Measurements from ENCODE around the gene RARB.

Gene RARB

DNA sequence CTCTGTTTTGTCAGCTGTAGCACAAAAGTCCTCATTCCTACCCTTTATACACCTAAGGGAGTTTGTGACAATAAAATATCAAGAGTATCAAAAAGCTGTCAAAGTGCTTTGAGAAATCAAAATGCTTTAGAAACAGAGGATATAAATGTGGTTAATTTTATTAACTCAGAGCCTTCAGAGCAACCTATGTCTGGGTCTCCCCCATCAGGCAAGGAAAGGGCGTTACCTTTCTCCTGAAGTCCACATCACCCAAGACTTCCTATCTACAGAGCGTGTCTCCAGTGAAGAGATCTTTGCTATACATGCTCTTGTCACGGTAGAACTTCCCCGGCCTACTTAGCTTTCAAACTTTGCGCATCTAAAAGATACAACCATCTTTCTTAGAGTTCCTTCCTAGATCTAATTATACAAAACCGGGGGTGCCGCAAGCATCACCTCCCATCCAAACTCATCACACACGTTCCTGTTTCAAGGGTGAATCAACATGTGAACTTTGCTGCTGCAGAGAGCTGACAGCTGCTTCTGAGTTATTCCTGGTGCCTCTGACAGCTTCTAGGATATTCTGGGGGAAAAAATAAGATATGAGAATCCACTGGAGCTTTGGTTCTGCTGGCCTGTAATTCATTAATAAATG lies 93.0 kb downstream of the RARB start:
- POLR2A ChIA-PET = no interaction called here
- CTCF ChIA-PET = no interaction called here
- no peaks in the 10 kb centered on the region for H3K9me3 ChIP-seq (ENCODE audit: control insufficient read depth, insufficient read depth, low read depth, low read length)

DNA sequence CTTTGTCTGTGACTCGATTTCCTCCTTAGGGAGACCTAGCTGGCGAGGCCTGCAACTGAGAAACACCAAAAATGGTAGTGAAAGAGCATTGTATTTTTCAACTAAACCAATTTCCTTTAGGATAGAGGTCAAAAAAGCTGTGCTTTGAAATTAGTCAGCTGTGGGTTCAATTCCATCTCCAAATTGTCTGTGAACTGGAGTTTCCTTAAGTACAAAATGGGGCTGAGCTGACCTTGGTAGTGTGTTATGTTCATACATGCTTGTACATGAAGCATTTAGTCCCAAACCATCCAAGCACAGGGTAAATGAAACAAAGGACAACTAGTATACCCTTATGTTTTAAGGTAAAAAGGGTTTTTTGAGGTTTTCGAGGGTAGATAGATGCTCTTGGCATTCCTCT lies 99.3 kb downstream of the RARB start:
- Histone ChIP-seq H3K9me3 (ENCODE audit: control insufficient read depth, insufficient read depth, low read depth, low read length) (no peaks in the 10 kb centered on the region), H3K27ac (ENCODE audit: extremely low read depth, low read depth, low read length) (no peak overlapping the region), H3K4me1 (ENCODE audit: control insufficient read depth, insufficient read depth, low read length) (no peaks in the 10 kb centered on the region), H3K36me3 (ENCODE audit: control insufficient read depth in 2 of 2, insufficient read depth in 1 of 2, low read length in 2 of 2) (no peaks in the 10 kb centered on the region), H3K4me3 (ENCODE audit: low read depth, low read length) (no peak overlapping the region)
- ChIA-PET POLR2A (no interaction called here), CTCF (no interaction called here)
- TF ChIP-seq ZNF76 (tag by site-specific recombination; IDR thresholded peaks at IDR 0.05; ENCODE audit: borderline replicate concordance, low read depth) (no peak), SP2 (tag by site-specific recombination; IDR thresholded peaks at IDR 0.05) (no peak), ZNF747 (tag by site-specific recombination; IDR thresholded peaks at IDR 0.05) (no peak), ZNF169 (tag by site-specific recombination; IDR thresholded peaks at IDR 0.05) (no peak), ZNF2 (tag by site-specific recombination; IDR thresholded peaks at IDR 0.05) (no peak), ZNF280C (tag by site-specific recombination; IDR thresholded peaks at IDR 0.05) (no peak), ZNF146 (tag by site-specific recombination; IDR thresholded peaks at IDR 0.05) (no peak), ZNF121 (tag by site-specific recombination; IDR thresholded peaks at IDR 0.05) (no peak)
- TF ChIP-seq, protein P1, sequence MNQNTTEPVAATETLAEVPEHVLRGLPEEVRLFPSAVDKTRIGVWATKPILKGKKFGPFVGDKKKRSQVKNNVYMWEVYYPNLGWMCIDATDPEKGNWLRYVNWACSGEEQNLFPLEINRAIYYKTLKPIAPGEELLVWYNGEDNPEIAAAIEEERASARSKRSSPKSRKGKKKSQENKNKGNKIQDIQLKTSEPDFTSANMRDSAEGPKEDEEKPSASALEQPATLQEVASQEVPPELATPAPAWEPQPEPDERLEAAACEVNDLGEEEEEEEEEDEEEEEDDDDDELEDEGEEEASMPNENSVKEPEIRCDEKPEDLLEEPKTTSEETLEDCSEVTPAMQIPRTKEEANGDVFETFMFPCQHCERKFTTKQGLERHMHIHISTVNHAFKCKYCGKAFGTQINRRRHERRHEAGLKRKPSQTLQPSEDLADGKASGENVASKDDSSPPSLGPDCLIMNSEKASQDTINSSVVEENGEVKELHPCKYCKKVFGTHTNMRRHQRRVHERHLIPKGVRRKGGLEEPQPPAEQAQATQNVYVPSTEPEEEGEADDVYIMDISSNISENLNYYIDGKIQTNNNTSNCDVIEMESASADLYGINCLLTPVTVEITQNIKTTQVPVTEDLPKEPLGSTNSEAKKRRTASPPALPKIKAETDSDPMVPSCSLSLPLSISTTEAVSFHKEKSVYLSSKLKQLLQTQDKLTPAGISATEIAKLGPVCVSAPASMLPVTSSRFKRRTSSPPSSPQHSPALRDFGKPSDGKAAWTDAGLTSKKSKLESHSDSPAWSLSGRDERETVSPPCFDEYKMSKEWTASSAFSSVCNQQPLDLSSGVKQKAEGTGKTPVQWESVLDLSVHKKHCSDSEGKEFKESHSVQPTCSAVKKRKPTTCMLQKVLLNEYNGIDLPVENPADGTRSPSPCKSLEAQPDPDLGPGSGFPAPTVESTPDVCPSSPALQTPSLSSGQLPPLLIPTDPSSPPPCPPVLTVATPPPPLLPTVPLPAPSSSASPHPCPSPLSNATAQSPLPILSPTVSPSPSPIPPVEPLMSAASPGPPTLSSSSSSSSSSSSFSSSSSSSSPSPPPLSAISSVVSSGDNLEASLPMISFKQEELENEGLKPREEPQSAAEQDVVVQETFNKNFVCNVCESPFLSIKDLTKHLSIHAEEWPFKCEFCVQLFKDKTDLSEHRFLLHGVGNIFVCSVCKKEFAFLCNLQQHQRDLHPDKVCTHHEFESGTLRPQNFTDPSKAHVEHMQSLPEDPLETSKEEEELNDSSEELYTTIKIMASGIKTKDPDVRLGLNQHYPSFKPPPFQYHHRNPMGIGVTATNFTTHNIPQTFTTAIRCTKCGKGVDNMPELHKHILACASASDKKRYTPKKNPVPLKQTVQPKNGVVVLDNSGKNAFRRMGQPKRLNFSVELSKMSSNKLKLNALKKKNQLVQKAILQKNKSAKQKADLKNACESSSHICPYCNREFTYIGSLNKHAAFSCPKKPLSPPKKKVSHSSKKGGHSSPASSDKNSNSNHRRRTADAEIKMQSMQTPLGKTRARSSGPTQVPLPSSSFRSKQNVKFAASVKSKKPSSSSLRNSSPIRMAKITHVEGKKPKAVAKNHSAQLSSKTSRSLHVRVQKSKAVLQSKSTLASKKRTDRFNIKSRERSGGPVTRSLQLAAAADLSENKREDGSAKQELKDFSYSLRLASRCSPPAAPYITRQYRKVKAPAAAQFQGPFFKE (tag by site-specific recombination; IDR thresholded peaks at IDR 0.05; ENCODE audit: borderline replicate concordance) = no peak

More for the DNA sequence above, 93.0 kb downstream of the RARB start:
- TF ChIP-seq ZBTB21 (tag by site-specific recombination; IDR thresholded peaks at IDR 0.05) (no peak), PRDM1 (tag by site-specific recombination; IDR thresholded peaks at IDR 0.05) (no peak), ZNF791 (tag by site-specific recombination; IDR thresholded peaks at IDR 0.05) (no peak), ZNF610 (tag by site-specific recombination; IDR thresholded peaks at IDR 0.05; ENCODE audit: borderline replicate concordance) (no peak), ZNF48 (tag by site-specific recombination; IDR thresholded peaks at IDR 0.05) (no peak), GLIS2 (tag by site-specific recombination; IDR thresholded peaks at IDR 0.05) (no peak), ZNF404 (tag by site-specific recombination; IDR thresholded peaks at IDR 0.05) (no peak), SP3 (tag by site-specific recombination; IDR thresholded peaks at IDR 0.05) (no peak), ZNF366 (tag by site-specific recombination; conservative IDR thresholded peaks at IDR 0.05) (no peak)
- TF ChIP-seq, protein P2, sequence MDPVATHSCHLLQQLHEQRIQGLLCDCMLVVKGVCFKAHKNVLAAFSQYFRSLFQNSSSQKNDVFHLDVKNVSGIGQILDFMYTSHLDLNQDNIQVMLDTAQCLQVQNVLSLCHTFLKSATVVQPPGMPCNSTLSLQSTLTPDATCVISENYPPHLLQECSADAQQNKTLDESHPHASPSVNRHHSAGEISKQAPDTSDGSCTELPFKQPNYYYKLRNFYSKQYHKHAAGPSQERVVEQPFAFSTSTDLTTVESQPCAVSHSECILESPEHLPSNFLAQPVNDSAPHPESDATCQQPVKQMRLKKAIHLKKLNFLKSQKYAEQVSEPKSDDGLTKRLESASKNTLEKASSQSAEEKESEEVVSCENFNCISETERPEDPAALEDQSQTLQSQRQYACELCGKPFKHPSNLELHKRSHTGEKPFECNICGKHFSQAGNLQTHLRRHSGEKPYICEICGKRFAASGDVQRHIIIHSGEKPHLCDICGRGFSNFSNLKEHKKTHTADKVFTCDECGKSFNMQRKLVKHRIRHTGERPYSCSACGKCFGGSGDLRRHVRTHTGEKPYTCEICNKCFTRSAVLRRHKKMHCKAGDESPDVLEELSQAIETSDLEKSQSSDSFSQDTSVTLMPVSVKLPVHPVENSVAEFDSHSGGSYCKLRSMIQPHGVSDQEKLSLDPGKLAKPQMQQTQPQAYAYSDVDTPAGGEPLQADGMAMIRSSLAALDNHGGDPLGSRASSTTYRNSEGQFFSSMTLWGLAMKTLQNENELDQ (tag by site-specific recombination; IDR thresholded peaks at IDR 0.05; ENCODE audit: low read depth) = no peak
- no peaks in the 10 kb centered on the region for H3K4me1 ChIP-seq (ENCODE audit: control insufficient read depth, insufficient read depth, low read length)
- H3K36me3 ChIP-seq (ENCODE audit: control insufficient read depth in 2 of 2, insufficient read depth in 1 of 2, low read length in 2 of 2) = no peaks in the 10 kb centered on the region
- H3K27ac ChIP-seq (ENCODE audit: extremely low read depth, low read depth, low read length) = no peak overlapping the region
- no peak overlapping the region for H3K4me3 ChIP-seq (ENCODE audit: low read depth, low read length)
